ENCODE results near the gene DSCAM.

Gene DSCAM

DNA sequence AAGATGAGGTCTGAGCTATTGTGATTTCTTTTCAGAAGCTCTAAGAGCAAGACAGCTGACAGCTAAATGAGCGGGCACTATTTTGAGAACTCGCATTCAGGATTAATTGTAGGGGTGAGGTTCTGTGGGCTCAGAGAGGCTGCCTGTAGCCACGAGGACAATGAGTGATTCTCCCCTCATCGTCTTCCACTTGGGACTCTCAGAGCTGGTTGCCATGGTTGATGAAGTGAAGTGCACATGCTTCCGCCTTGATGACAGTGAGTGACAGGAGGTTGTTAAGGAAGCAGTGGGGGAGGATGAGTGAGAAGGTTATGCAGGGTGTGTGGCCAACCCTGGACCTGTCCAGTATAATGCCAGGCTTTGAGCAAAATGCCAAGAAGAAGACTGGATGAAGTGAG, 638.0 kb downstream of the DSCAM start:
- no peak for DNase-seq

DNA sequence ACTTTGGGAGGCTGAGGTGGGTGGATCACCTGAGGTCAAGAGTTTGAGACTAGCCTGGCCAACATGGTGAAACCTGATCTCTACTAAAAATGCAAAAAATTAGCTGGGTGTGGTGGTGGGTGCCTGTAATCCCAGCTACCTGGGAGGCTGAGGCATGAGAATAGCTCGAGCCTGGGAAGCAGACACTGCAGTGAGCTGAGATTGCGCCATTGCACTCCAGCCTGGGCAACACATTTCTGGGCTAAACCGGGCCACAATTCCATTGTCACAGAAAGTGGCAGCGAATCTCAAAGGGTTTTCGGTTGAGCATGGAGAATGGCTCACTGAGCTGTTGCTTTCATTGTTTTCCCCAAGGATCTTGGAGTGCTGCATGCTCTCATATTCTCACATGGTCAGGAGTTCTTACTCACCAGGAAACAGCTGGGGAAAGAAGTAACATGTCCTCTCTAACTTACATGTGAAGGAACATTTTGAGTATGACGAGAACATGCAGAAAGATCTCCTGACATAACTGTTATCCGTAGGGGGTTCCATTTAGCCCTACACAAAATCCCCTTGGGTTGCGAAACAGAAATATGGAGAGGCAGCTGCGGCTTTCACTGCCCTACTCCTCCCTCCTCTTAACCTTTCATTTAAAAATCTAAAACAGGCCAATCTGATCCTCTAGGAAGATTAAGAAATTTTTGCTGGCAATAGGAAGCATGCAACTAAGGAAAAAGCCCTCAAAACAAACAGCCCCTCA, 638.6 kb downstream of the DSCAM start:
- DNase-seq, result no peak

DNA sequence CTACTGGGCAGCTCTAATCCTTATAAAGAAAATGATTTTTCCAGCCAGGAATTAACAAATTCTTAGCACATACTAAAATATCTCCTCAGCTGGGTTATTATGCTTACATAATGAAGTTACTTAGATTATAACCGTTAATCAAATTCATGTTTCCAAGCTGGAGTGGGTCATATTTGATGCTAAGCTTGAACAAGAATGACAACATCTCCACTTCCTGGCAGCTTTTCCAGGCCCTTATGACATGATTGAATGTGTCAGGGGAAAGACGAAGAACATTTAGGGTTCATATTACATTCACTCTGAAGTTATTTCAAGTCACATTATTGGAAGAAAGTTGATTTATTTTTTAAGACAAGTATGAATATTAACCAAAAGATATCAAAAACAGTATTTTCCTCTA, 646.0 kb downstream of the DSCAM start:
- no peak for DNase-seq

DNA sequence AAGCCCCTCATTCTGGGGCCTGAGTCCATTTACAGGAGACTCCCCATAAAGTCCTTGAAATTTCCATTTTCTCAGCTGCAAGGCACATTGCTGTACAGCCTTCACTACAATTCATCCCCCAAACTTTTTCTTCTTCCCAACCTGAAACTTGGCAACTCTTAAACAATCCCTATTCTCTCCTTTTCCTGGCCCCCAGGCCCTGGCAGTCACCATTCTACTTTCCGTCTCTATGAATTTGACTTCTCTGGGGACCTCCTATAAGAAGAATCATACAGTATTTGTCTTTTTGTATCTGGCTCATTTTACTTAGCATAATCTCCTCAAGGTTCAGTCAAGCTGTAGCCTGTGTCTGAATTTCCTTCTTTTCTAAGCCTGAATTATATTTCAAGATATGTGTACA, 646.8 kb downstream of the DSCAM start:
- DNase-seq, result no peak

- DNase-seq, result no peak
Observed at GRCh38 chr21:40194185-40194980, 652.6 kb downstream of the DSCAM start.

DNA sequence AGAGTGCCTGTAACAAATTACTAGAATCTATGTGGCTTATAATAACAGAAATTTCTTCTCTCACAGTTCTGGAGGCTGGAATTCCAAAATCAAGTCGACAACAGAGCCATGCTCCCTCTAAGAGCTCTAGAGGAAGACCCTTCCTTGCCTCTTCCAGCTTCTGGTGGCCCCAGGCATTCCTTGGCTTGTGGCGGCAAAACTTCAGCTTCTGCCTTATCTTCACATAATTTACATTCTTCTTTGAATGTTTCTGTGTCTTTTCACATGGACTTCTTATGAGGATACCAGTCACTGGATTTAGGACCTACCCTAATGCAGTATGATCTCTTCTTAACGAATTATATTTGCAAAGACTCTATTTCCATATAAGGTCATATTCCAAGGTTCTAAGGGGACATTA, 655.3 kb downstream of the DSCAM start:
- no peak for DNase-seq

- no peak for DNase-seq
Observed at GRCh38 chr21:40191196-40191595, 655.8 kb downstream of the DSCAM start.

DNA sequence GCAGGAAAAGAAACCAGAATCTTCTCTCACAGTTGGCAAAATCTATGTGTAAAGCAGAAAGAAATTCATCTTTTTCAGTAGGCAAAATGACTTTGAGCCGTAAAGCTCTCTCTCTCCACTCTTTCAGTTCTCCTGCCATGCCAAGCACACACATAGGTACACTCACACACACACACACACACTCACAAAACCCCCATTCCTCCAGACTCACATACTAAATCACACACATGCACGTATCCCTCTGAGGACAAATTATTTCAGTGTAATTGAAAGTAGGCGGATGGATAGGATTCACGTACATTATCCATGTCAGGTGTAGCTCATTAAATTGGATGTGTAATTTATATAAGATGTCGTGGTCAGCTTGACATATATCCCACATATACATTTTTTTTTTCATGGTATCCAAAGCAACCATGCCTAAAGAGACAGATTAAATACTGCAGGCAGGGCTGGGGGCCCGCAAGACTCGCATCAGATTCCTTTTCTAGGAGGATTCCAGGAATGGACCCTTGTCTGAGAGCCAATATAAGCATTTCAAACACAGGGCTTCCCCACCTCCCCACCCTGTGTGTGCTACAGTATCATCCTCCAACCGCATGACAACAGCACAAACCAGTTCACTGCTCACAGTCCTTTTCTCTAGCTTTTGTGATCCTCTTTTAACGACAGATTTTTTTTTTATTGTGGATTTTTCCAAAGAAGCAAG, 658.9 kb downstream of the DSCAM start:
- no peak for DNase-seq

GRCh38 chr21:40187244-40187643, 659.7 kb downstream of the DSCAM start:
- DNase-seq, result no peak

DNA sequence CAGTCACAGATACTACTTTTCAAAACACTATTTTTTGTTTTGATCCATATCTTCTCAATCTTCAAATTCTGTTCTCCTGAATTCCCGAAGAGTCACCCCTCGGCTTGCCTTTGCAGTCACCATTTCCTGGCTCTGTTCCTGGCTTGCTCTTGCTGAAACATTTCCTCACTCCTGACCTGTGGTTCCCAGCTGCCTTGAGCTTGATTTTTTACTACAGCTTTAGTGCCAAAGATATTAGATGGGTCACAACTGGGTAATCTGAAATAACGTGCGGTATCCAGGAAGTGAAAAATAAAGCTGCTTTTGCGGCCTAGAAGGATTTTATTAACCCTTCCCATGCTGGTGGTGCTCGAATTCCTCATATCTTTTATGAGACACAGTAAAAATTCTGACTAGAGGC, 660.9 kb downstream of the DSCAM start:
- no peak for DNase-seq

DNA sequence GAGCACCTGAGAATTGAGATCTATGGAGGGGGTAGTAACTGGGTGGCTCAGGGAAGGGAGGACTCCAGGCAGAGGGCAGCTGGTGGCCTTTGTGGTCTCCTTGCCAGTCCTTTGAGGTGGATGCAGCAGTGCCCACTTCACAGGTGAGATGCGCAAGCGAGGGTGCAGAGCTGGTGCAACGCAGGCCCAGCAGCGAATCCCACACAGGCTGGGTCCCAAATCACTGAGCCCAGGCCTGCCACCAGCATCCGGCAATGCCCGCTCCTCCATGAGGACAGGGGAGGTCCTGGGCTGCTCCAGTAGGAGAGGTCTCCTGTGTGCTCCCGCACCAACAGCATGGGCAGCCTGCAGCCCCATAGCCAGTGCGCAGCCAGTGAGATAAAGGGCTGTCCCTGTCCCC, 661.8 kb downstream of the DSCAM start:
- DNase-seq, result no peak

DNA sequence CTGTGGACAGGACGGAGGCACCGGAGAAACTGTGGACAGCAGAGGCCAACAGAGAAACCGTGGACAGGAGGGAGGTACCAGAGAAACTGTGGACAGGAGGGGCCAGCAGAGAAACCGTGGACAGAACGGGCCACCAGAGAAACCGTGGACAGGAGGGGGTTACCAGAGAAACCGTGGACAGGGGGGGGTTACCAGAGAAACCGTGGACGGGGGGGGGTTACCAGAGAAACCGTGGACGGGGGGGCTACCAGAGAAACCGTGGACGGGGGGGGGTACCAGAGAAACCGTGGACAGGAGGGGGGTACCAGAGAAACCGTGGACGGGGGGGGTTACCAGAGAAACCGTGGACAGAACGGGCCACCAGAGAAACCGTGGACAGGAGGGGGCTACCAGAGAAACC, 664.5 kb downstream of the DSCAM start:
- peak; percentile 23 for DNase-seq

DNA sequence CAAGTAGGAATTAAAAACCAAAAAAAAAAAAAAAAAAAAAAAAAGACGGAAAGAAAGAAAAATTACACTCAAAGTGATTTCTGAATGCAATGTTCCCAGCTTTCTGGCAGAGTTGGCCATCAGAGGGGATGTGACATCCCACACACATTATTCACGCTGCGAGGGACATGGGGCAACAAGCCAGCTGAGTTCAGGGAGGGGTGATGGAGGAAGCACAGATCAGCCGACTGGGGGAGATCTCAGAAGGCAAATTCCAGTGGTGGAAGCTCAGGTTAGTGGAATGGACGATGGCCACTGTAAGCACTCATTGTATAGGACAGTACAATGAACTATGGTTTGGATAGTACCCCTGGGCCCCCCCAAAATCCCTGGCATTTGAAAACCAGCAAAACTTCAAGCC, 667.8 kb downstream of the DSCAM start:
- no peak for DNase-seq

DNA sequence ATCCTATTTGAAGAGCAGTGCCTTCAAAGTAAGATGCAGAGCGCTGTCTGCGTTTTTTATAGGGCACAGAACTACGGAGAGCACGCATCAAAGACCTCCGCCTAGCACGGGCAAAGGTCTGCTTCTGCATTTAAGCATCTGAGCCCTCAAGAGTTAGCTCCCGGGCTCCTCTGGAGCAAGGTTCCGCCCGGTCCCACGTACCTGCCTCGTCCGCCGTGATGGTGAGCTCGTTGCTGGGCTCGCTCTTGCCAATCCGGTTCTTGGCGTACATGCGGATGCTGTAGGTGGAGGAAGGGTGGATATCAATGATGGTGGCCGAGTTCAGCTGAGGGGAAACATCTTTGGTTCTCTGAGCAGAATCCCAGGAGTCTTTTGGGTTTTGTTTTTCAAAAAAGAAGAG, 668.2 kb downstream of the DSCAM start:
- DNase-seq, result no peak

DNA sequence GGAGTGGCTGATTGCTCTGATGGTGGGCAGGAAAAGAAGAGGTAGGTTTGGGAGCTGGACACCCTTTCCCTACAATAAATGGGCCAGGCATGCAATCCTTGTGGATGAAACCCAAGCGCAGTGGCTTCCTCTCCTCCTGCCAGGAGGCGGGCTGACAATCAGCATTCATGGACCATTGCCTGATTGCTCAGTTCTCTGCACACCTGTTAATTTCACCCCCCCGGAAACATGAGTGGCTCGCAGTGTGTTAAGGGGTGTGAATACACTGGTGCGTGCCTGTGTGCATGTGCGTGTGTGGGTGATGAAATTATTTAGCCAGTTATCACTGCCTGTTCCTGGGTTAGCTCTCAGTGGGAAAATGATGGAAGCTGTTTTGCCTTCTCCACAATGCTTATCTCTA, 669.0 kb downstream of the DSCAM start:
- no peak for DNase-seq

- DNase-seq, result no peak
Observed at GRCh38 chr21:40176724-40177123, 670.2 kb downstream of the DSCAM start.

DNA sequence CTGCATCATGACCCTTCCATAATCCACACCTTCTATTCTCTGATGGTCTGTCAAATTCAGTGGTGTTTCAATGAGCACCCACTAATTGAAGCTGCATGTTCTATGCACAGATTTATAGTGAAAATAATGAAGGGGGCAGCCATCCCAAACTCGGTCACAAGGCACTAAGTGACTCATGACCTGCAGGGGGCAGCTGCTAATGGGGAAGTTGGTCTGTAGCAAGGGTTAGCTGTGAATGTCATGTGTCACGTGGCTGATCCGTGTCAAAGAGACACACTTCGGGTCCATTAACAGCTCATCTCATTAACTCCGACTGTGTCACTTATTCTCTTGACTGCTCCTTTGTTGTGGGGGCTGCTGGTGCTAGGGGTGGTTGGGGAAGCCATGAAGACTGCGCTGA, 673.1 kb downstream of the DSCAM start:
- no peak for DNase-seq

DNA sequence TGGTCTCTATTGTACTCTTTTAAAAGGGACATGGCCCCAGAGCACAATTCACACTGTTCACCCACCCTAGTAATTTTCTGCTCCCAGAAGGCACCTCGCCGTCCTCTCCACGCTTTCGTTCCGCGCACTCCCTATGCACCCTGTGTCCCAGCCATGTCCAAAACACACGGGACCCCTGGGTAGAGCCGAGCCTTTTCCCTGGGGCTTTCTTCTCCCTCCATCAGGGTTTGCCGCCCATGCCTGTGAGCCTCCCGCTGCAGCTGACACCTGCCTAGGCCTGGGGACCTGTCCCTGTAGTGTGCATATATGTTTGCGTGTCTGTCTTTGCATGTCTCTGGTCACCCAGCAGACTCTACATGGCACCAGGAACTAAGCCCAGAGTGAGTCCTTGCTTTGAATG, 677.0 kb downstream of the DSCAM start:
- DNase-seq, result no peak

DNA sequence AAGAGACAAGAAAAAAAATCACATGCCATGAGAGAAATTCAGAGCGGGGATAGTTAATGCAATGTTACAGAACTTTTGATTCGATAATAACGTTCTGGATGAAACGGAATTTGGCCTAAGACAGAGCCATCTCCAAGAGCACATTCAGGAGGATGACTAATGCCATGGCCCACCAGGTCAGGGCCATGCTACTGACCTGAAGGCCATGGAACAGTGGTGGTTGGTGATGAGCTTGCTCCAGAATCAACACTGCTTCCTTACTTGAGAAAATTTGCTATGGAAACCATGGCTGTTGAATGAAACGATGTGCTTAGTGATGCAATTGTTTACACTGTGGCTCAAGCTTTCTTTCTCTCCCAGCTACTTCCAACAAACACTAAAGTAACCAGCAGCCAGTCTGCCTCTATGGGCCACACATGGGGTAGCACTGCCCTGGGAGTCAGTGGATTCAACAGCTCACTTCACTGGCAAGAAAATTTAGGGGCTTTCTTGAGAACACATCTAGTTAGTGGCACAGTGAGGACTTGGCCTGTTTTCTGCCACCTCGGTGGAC, 680.6 kb downstream of the DSCAM start:
- DNase-seq, result no peak

DNA sequence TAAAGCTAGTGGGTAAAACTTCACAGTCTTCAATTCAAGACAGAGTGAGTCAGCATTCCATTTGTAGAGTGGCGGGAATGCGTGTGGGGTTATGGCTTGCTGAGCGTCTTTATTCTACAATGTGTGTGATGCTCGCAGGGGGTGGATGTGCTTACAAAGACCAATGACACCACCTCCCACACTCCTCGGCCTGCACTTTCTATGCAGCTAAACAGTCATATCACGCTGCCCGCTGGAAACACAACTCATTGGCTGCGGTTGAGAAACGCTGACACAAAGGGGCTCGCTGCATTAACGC, 681.2 kb downstream of the DSCAM start:
- DNase-seq, result no peak

DNA sequence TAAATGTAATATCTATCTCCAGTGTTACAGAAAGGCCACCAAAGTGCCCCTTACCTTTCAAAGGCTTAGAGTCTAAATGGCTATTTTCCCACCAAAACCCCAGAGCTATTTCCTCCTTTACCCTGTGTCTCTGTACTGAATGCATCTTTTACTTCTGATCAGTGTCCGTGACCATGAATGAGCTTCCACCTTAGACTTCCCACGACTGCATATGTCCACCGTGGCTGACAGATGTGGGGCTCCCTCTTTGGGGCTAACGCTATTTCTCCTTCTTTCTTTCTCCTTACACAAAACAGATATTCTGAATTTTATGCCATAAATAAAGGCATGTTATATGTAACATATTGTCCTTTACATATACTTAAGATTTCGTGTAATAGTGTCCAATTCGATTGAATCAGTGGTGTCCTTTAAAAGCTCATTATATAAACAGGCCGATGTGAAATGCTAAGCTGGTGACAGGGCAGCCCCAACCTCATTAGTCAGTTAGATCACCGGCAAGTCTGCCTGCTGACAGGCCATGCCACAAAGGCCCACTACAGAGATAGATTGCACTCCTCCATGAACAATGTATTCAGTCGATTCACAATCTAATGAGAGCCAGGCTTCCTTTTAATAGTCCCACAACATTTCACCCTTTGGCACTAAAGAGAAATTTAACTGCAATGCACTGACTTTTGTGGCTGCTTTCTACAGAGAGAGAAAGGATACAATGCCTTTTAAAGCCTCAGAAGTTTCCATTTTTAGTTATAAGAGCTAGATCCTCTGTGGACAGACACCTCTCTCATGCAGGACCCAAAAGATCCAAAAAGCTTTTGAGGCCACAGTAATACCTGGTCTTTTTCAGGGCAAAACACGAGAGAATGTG, 681.8 kb downstream of the DSCAM start:
- DNase-seq, result no peak

- DNase-seq, result no peak
Observed at GRCh38 chr21:40162075-40162474, 684.9 kb downstream of the DSCAM start.

DNA sequence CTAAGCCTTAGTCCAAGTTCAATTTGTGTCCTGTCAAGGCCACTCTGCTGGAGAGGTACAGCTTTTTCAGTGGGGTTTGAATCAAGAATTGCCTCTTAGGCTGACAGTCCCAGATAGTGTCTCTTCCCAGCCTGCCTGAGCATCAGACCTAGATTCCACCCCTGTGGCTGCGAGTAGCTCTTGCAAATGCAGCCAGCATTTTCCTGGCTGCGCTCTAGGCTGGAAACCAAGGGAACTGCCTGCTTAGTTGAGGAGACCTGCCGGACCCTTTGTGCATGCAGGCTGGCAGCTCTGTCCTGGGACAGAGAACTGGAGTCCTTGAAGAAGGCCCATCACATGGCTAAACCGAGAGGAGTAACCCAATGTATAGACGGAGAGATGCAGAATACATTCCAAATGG, 686.0 kb downstream of the DSCAM start:
- DNase-seq, result no peak
